K562 (cell line): ENCODE measurements around the gene FAM53A. TPM values are rescaled to one million over a fixed set of nuclear protein-coding genes. Genes with fewer than 3 reads are reported as not detected.

Experiments
- AFF1 ChIP-seq, 2 experiments: fragments of 450-650 bp; IDR thresholded peaks; 2 replicates each; pipeline ENCODE4 v1.6.1; 2018; ENCODE audit warnings: mild to moderate bottlenecking in 2 of 2, low read depth in 1 of 2; ENCODE audit not compliant: partially characterized antibody in 2 of 2
- ASH1L ChIP-seq: fragments of 450-650 bp; IDR thresholded peaks from 2 replicates; pipeline ENCODE4 v1.6.1; 2018; ENCODE audit warnings: borderline replicate concordance, mild to moderate bottlenecking, low read depth; ENCODE audit not compliant: partially characterized antibody
- GTF2A2 ChIP-seq: IDR thresholded peaks from 2 replicates; pipeline ENCODE4 v1.6.1; 2016; ENCODE audit warnings: mild to moderate bottlenecking, missing genetic modification characterization, missing compliant biosample characterization
- MAX ChIP-seq: sonication (generic); formaldehyde crosslinking; IDR thresholded peaks from 2 replicates; pipeline ENCODE4 v1.9.0; 2022; ENCODE audit warnings: mild to moderate bottlenecking, missing genetic modification reagents
- MED1 ChIP-seq: sonication (generic); formaldehyde crosslinking; IDR thresholded peaks from 2 replicates; pipeline ENCODE4 v1.8.1; 2023; ENCODE audit warnings: missing genetic modification reagents, borderline replicate concordance
- MTF1 ChIP-seq: fragments of 250-450 bp; sonication (Bioruptor Pico); IDR thresholded peaks from 2 replicates; pipeline ENCODE4 v1.9.0; 2021; ENCODE audit warnings: moderate library complexity, mild to moderate bottlenecking, inconsistent platforms, borderline replicate concordance
- NCOA2 ChIP-seq, 2 experiments: fragments of 450-650 bp; IDR thresholded peaks; 2 replicates each; pipeline ENCODE4 v1.6.1; 2018; ENCODE audit warnings: mild to moderate bottlenecking in 2 of 2, moderate library complexity in 1 of 2; ENCODE audit not compliant: partially characterized antibody in 2 of 2
- NCOA4 ChIP-seq: fragments of 450-650 bp; IDR thresholded peaks from 2 replicates; pipeline ENCODE4 v1.6.1; 2018; ENCODE audit warnings: mild to moderate bottlenecking; ENCODE audit not compliant: partially characterized antibody
- PHF21A ChIP-seq: fragments of 450-650 bp; IDR thresholded peaks from 2 replicates; pipeline ENCODE4 v1.6.1; 2017; ENCODE audit warnings: low read depth, borderline replicate concordance
- POLR2AphosphoS5 ChIP-seq: IDR thresholded peaks from 2 replicates; pipeline ENCODE4 v1.6.1; 2011; ENCODE audit warnings: mild to moderate bottlenecking, low read depth, low read length, moderate library complexity; ENCODE audit not compliant: control insufficient read depth, insufficient read depth
- SMARCB1 ChIP-seq: IDR thresholded peaks from 2 replicates; pipeline ENCODE4 v1.6.1; 2011; ENCODE audit warnings: improper control_type of control experiment, low read depth; ENCODE audit not compliant: insufficient read length
- ZC3H8 ChIP-seq: fragments of 450-650 bp; IDR thresholded peaks from 2 replicates; pipeline ENCODE4 v1.6.1; 2017
- ZKSCAN8 ChIP-seq: fragments of 200-800 bp; sonication (Bioruptor generic); IDR thresholded peaks from 2 replicates; pipeline ENCODE4 v1.6.1; 2016; ENCODE audit warnings: missing genetic modification characterization, missing compliant biosample characterization
- ZNF398 ChIP-seq: fragments of 250-450 bp; sonication (Bioruptor Pico); IDR thresholded peaks from 2 replicates; pipeline ENCODE4 v1.8.0; 2021; ENCODE audit warnings: moderate library complexity, mild to moderate bottlenecking, inconsistent platforms
- ZNF408 ChIP-seq: fragments of 250-450 bp; sonication (Bioruptor Pico); IDR thresholded peaks from 2 replicates; pipeline ENCODE4 v1.4.0; 2020; ENCODE audit warnings: low read depth, mild to moderate bottlenecking, moderate library complexity
- ZNF699 ChIP-seq: fragments of 250-450 bp; sonication (Bioruptor Pico); IDR thresholded peaks from 2 replicates; pipeline ENCODE4 v1.8.0; 2021; ENCODE audit warnings: mild to moderate bottlenecking, moderate library complexity; ENCODE audit not compliant: insufficient replicate concordance
- polyA plus RNA-seq, 8 experiments: library from polyadenylated mRNA; depleted of rRNA in 4 of 8; stranded (reverse) in 5 of 8; unstranded in 3 of 8; fragments of >200 nt; fragmentation: Nextera tagmentation in 2 of 8; fragmentation: Illumina TruSeq in 1 of 8; extraction: Ambion mirVana in 2 of 8; extraction: Trizol in 1 of 8; gene quantifications; 2 replicates each; pipeline versions ENCODE4 v1.2.1 to v1.2.3, GENCODE V29; 2011 to 2014; ENCODE audit warnings: inconsistent platforms in 1 of 8, missing spikeins in 1 of 8
- total RNA-seq, 7 experiments: library from RNA; depleted of rRNA in 6 of 7; stranded (reverse); fragments of >200 nt in 6 of 7; fragmentation: Illumina TruSeq in 2 of 7; extraction: Trizol in 2 of 7; gene quantifications; 2 replicates each; pipeline versions ENCODE4 v1.2.1 to v1.2.3, GENCODE V29; 2011 to 2021; ENCODE audit warnings: low replicate concordance in 1 of 7
- TF ChIP-seq, protein P1 (sequence below), 2 experiments: fragments of 450-650 bp; conservative IDR thresholded peaks; 2 replicates each; pipeline ENCODE4 v1.6.1; 2017; ENCODE audit warnings: mild to moderate bottlenecking in 2 of 2, moderate library complexity in 2 of 2
- TF ChIP-seq, protein P2 (sequence below): sonication (generic); formaldehyde crosslinking; IDR thresholded peaks from 2 replicates; pipeline ENCODE4 v1.5.0; 2020; ENCODE audit warnings: missing genetic modification reagents

Gene FAM53A
- total and polyA plus RNA-seq, 9 of the 15 experiments (the other 6 are each of a cell fraction or from before 2014, with no cell fraction given) = 0.53 to 2.7 (median 1.4) TPM; not detected in 2

GRCh38 chr4:1712216-1713002 is 28.3 kb upstream of the FAM53A start, which contains the start of gene SLBP (continued):
- TF ChIP-seq ZNF398 (CRISPR knock-in tag) (no peak), GTF2A2 (tag) (peak; percentile 83; the same call in 1 of the 2 replicates), NCOA2 (IDR thresholded peaks at IDR 0.05; ENCODE audit: partially characterized antibody in 2 of 2) (no peak), AFF1 (IDR thresholded peaks at IDR 0.05; ENCODE audit: low read depth in 1 of 2, partially characterized antibody in 2 of 2) (no peak), ZKSCAN8 (CRISPR knock-in tag) (no peak), ZC3H8 (no peak), MED1 (CRISPR knock-in tag) (no peak), ASH1L (peak; percentile 83), ZNF699 (CRISPR knock-in tag) (no peak), POLR2AphosphoS5 (peak; percentile 71), PHF21A (peak; percentile 54; the same call in 1 of the 2 replicates), SMARCB1 (no peak), MAX (CRISPR knock-in tag) (peak; percentile 96), MTF1 (CRISPR knock-in tag) (no peak), NCOA4 (no peak), ZNF408 (CRISPR knock-in tag) (no peak)
- TF ChIP-seq, protein P1, sequence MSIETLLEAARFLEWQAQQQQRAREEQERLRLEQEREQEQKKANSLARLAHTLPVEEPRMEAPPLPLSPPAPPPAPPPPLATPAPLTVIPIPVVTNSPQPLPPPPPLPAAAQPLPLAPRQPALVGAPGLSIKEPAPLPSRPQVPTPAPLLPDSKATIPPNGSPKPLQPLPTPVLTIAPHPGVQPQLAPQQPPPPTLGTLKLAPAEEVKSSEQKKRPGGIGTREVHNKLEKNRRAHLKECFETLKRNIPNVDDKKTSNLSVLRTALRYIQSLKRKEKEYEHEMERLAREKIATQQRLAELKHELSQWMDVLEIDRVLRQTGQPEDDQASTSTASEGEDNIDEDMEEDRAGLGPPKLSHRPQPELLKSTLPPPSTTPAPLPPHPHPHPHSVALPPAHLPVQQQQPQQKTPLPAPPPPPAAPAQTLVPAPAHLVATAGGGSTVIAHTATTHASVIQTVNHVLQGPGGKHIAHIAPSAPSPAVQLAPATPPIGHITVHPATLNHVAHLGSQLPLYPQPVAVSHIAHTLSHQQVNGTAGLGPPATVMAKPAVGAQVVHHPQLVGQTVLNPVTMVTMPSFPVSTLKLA (conservative IDR thresholded peaks at IDR 0.05) = peak; percentile 98 to 99
- TF ChIP-seq, protein P2, sequence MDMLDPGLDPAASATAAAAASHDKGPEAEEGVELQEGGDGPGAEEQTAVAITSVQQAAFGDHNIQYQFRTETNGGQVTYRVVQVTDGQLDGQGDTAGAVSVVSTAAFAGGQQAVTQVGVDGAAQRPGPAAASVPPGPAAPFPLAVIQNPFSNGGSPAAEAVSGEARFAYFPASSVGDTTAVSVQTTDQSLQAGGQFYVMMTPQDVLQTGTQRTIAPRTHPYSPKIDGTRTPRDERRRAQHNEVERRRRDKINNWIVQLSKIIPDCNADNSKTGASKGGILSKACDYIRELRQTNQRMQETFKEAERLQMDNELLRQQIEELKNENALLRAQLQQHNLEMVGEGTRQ = no peak
